Measurements from ENCODE around the gene NNMT.
"Not testable (repeated sequence)": the region's sequence is repeated elsewhere in the genome, so short reads cannot be mapped to it uniquely, and the experiment has no call there.

NNMT gene

GRCh38 chr11:114314096-114314495 is 17.9 kb downstream of the NNMT start:
- DNase-seq = no peak

GRCh38 chr11:114315749-114316368 is 19.7 kb downstream of the NNMT start:
- no peak for DNase-seq

- DNase-seq = no peak
These were observed 21.0 kb downstream of the NNMT start for GRCh38 chr11:114316980-114317786.

- DNase-seq = no peak
These were observed 21.6 kb downstream of the NNMT start for GRCh38 chr11:114317787-114318137.

- no peak for DNase-seq
These were observed 22.2 kb downstream of the NNMT start for GRCh38 chr11:114318361-114318760.

GRCh38 chr11:114319716-114320328 is 23.6 kb downstream of the NNMT start:
- DNase-seq = no peak

- DNase-seq = peak; percentile 4
These were observed 25.5 kb downstream of the NNMT start for GRCh38 chr11:114321621-114322257.

GRCh38 chr11:114322934-114323333 is 26.7 kb downstream of the NNMT start:
- no peak for DNase-seq

- no peak for DNase-seq
These were observed 30.0 kb downstream of the NNMT start for GRCh38 chr11:114326151-114326550.

GRCh38 chr11:114326776-114327175 is 30.6 kb downstream of the NNMT start:
- no peak for DNase-seq

GRCh38 chr11:114330373-114330772 is 34.2 kb downstream of the NNMT start:
- DNase-seq = no peak

GRCh38 chr11:114340311-114341131 is 44.3 kb downstream of the NNMT start:
- peak; percentile 38 for DNase-seq

GRCh38 chr11:114341667-114342066 is 45.5 kb downstream of the NNMT start:
- DNase-seq = not testable (repeated sequence)

- no peak for DNase-seq
These were observed 46.3 kb downstream of the NNMT start for GRCh38 chr11:114342476-114342875.

GRCh38 chr11:114343020-114343419 is 46.8 kb downstream of the NNMT start:
- no peak for DNase-seq

GRCh38 chr11:114343493-114343892 is 47.3 kb downstream of the NNMT start:
- DNase-seq = no peak

GRCh38 chr11:114344494-114344893 is 48.3 kb downstream of the NNMT start:
- DNase-seq = no peak

- no peak for DNase-seq
These were observed 49.5 kb downstream of the NNMT start for GRCh38 chr11:114345575-114346222.

- DNase-seq = no peak
These were observed 50.5 kb downstream of the NNMT start for GRCh38 chr11:114346709-114347141.

- peak; percentile 21 for DNase-seq
These were observed 52.3 kb downstream of the NNMT start for GRCh38 chr11:114348200-114349191.

- DNase-seq = no peak
These were observed 53.8 kb downstream of the NNMT start for GRCh38 chr11:114350022-114350421.

Measured in T1000 (cell line).